HG03060 (cell line): ENCODE data around the gene RSPH1.

Source experiments
- ATAC-seq: cut with Tn5 transposase; IDR thresholded peaks from one replicate; pipeline ENCODE4 v1.9.1; 2021; ENCODE audit warnings: low read depth, moderate number of reproducible peaks; ENCODE audit not compliant: unreplicated experiment

Gene RSPH1

DNA sequence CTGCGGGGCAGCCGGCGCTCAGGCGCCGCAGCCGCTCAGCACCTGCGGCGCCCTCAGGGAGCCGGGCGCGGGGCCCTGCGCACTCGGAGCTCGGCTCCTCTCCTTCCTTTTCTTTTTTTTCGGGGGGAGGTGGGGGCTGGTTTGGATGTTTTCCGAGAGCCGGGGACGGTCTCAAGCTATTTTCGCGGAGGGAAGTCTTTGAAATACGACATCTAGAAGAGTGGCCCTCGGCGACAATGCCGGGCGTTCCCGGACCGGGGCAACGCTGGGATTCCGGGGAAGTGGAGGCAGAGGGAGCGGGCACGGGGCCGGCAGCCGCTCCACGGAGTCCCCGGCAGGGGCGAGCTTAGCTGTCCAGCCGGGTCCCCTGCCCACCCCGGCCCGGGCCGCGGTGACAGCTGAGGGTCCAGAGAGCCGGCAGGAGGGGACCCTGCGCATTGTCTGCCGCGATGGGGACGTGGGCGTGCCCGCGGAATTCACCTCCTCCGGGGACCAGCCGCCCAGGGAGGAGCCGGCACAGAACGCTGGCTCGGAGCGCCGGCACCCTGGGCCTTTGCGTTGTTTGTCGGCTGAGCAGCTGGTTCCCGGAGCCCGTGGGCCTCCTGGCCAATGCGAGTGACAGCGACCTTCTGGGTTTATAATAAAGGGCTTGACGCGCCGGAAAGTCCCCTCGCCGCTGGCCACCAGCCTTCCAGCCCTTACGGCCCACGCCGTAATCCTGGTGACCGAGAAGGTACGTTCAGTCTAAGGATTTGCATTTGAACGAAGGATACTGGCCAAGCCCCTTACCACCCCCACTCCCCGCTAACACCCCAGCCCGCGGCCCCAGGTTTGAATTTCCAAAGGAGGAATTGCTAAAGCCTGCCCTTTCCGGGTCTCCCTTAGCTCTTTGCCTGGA lies 18.2 kb upstream of the RSPH1 start:
- no peak for ATAC-seq

DNA sequence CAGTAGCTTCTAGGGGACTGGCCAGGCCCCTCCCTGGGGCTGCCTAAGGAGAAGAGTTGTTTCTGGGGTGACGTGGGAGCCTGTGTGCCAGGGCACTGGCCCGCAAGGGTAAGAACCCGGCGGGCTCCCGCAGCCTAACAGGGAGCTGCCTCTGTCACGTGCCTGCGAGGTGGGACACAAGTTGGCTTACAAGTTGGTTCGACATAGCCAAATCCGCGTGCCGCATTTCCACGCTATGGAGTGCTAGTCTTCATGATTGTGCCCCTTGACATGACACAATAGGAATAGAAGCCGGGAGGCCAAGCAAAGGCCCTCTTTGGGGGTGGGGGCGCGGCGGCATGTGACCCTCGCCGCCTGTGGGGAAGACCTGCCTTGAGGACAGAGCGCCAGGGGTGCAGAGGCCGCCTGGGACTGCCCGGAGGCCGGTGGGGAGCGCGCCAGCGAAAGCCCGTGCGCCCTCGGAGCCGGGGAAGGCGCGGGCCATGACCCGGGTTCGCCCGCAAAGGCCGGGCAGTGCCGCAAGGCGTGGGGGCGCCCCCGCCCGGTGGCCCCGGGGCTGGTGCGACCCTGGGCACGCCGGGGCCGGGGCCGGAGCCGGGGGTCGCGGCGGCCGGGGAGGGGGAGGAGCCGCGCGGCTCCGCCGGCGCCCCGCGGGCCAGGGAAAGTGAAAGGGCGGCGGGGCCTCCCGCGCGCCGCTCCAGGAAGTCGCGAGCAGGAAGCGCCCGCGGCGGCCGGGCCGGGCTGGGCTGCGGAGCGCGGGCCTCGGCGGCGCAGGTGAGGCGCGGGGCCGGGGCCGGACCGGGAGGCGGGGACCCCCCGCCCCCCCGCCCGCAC lies 17.3 kb upstream of the RSPH1 start, which contains the start of gene SLC37A1:
Gene SLC37A1 (plus strand): TSS at position 702 of the 834 bp plus-strand sequence. CDS start 4,603 bp downstream, outside the sequence.
- ATAC-seq: no peak

DNA sequence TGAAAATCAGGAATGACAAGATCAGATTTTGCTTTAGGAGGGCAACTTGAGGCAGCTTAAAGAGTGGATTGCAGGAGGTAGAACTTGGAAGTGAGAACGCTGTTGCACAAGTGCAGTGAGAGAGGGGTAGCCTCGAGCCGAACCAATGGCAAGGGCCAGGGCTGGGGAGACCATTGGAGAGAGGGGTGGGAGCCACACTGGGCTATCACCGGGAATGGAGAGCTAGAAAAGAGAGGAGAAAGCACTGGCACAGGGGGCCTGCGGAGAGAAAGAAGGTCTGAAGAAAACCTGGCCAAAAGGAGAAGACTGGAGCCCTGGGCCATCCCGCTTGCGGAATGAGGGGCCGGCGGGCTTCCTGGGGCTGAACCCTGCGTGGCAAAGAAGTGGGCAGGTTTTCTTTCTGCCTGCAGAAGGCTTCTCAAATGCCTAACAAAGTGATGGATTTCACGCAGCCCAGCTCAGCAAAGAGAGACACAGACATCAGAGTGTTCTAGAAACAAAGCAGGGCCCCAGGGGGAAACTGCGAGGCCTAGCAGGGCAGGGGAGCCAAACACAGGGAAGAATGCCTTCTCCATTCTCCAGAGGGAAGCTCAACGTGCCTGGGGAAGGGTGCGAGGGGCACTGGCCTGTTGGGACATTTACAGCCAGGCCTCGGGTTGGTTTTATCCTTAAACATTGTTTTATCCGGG lies 16.5 kb upstream of the RSPH1 start:
- no peak for ATAC-seq

DNA sequence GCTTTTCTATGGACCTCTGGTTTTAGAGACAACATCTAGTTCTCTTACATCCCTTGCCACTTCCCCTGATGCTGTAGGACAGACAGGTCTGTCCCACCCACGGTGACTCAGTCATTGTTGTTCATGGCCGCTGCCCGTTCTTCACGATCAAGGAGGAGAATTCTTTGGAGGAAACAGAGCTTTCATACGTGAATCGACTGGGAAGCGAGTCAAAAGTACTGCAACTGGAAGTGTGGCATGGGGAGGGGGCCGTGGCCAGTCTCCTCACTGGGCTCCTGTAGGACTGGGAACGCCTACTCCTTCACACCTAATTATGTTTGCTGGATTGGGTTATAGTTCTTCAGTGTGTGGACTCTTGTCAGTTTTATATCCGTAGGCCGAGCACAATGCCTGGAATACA lies 13.2 kb upstream of the RSPH1 start:
- ATAC-seq: no peak

GRCh38 chr21:42508371-42508770 lies 12.3 kb upstream of the RSPH1 start:
- no peak for ATAC-seq

DNA sequence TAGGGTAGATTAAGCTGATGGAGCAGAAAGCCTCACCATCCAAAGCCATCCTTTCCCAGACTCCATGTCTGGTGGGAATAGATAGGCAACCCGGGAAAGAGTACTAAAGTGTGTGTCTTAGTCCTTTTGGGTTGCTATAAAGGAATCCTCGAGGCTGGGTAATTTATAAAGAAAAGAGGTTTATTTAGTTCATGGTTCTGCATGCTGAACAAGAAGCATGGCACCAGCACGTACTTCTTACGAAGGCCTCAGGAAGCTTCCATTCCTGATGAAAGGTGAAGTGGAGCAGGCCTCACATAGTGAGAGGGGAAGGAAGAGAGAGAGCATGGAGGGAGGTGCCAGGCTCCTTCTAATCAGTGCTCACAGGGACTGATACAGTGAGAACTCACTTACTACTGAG lies 11.4 kb upstream of the RSPH1 start:
- no peak for ATAC-seq

- ATAC-seq: peak; percentile 52
Measured at GRCh38 chr21:42505090-42505726, 9.2 kb upstream of the RSPH1 start.

DNA sequence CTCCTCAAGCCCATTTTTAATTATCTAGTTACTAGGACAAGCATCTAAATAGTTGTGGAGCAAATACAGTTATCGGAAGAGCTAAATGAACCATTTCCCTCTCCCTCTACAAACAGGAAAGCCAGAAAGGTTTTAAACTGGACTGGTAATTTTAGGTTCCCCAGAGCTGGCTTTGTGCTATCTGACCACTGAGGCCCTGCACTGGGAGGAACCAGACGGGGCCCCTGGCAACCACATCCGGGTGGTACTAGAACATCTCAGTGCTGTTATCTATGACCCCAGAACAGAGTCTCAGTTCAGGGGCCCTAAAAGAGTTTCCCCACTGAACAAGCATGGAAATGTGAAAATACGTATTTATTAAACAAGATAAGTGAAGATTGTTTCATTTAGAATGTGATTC lies 7.7 kb upstream of the RSPH1 start:
- no peak for ATAC-seq

- no peak for ATAC-seq
Measured at GRCh38 chr21:42500736-42501135, 4.7 kb upstream of the RSPH1 start.

DNA sequence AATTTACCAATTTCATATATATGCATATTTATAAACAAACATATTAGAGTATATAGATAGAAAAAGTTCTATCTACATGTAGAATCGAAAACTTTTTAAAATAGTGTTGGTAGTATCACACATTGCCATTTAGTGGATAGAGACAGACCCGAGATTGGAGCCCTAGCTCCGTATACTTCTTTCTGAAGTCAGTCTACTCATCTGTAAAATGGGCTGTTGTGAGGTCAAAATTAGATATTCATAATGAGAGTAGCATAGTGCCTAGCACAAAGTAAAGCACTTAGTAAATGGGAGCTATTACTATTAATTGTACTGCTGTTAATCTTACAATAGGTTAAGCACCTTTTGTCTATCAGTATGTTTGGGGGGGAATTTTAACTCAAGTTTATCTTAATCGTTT lies 4.2 kb upstream of the RSPH1 start:
- no peak for ATAC-seq

- ATAC-seq: no peak
Measured at GRCh38 chr21:42499444-42500112, 3.6 kb upstream of the RSPH1 start.

DNA sequence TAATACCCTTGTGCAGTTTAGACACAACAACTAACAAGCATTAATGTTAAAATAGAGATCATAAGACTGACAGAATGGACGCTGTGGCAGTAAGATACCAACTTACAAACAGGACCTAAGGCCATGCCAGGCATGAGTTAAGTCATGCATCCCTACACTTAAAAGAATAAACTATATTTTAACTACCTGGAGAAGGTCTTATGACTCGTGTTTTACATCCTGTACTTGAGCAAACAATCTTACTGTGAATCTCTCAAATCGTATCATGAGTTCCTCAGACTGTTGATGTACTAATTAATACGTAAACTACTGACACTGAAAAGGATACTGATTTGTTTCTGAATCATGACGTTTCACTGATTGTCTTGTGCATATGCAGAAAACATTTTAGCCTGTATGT lies 2.0 kb upstream of the RSPH1 start:
- ATAC-seq: no peak

DNA sequence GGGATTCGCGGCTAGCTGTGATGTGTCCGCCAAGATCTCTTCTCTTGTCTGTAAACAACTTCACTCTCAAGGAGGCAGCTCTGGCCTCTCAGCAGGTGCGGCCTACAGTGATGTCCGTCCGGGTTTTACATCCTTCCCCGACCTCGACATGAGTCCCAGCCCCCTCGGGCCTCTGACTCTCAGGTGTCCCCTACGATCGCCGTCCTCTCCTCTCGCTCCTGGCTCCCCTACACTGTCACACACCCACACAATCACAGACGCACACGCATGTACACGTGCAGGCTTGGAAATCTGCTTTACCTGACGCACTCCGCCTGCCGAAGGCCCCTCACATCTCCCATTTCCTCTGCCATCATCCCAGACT lies 797 bp upstream of the RSPH1 start:
- ATAC-seq: no peak

- no peak for ATAC-seq
Measured at GRCh38 chr21:42495765-42496119, 282 bp downstream of the RSPH1 start.

GRCh38 chr21:42495027-42495426 lies 997 bp downstream of the RSPH1 start:
- ATAC-seq: no peak

DNA sequence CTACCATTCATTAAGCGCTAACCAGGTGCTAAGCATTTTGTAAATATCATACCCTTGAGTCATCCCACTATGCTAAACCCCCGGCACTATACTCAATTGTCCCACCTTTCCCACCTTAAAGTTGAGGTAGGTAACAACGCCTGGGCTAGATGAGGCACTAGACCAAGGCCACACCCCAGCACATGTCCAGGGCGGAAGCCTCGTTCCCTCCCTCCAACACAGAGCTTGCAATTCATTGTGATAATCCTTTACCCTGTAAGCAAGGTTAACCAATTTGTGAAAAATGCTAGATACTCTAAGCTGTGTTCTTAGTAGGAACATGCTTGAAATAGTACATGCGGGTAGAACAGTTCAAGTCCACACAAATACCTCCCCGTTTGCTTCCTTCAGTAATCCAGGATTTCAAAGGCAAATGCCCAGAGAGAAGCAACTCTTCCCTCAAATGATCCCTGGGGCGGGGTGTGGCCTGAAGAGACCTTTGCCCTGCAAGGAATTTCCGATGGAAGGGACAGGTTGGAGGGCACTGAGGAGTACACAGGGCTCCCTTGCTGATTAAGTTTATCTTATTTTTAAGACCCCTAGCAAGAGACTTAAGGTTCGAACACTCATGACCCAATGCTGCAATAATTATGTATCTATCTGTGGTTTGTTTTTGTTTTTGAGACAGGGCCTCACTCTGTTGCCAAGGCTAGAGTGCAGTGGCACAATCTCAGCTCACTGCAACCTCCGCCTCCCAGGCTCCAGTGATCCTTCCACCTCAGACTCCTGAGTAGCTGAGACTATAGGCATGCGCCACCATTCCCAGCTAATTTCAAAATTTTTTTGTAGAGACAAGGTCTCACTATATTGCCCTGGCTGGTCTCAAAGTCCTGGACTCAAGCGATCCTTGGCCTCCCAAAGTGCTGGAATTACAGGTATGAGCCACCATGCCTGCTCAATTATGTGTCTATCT lies 2.6 kb downstream of the RSPH1 start:
- no peak for ATAC-seq

DNA sequence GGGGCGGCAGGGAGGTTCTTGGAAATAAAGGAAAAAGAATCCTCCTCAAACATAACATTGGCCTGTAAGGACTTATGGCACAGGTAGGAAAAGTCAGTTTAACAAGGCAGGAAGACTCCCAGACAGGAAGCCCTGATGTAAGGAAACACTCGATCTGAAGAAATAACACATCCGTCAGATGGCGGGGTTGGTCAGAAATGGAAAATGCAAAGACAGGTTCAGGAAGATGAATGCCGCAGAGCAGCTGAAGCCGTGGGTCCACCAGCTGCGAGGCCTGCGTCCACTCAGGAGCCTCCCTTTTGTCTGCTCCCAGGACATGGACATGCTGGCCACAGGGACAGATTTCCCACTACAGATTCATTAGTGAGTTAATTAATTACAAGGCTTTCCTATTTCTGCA lies 3.8 kb downstream of the RSPH1 start:
- no peak for ATAC-seq

- no peak for ATAC-seq
Measured at GRCh38 chr21:42491328-42491727, 4.7 kb downstream of the RSPH1 start.

DNA sequence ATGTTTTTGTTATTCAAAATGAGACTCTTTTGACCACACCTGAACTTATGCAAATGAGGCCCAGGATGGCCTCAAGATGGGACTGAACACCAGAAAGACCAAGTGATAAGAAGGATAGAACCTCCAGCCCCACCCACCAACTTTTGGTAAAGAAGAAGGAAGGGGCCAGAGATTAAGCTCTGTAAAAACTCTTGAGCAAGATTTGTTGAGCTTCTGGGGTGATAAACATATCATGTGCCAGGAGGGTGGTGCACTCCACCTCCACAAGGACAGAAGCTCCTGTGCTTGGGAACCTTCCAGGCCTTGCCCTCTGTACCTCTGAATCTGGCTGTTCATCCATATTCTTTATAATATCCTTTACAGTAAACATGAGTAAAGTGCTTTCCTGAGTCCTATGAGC lies 5.3 kb downstream of the RSPH1 start:
- ATAC-seq: no peak
